Stomach (tissue), 9 donors: ENCODE results near the gene PLSCR3. TPM values are rescaled to one million over a fixed set of nuclear protein-coding genes. Genes with fewer than 3 reads are reported as not detected.

Experiments
- DNase-seq, 2 donors: peaks; one replicate each; pipeline versions ENCODE4 v3.0.0 to v3.0.0-alpha.2; 2013 to 2019
- H3K27ac ChIP-seq, 5 donors: fragments of 200-600 bp in 4 of 5; sonication (generic) in 4 of 5; one replicate each; pipeline ENCODE4 v1.5.1; 2013 to 2019; ENCODE audit warnings: mild to moderate bottlenecking in 1 of 5, moderate library complexity in 1 of 5
- H3K27me3 ChIP-seq, 3 donors: fragments of 200-600 bp; sonication (generic); one replicate each; pipeline ENCODE4 v1.5.1; 2017 to 2019; ENCODE audit warnings: mixed run types in 1 of 3
- H3K36me3 ChIP-seq, 4 donors: fragments of 200-600 bp; sonication (generic); 1 replicate in 3 of 4; 2 replicates in 1 of 4; pipeline ENCODE4 v1.5.1; 2016 to 2019
- H3K4me1 ChIP-seq, 4 donors: fragments of 200-600 bp; sonication (generic); one replicate each; pipeline ENCODE4 v1.5.1; 2016 to 2019
- H3K4me3 ChIP-seq, 4 donors: fragments of 200-600 bp; sonication (generic) in 3 of 4; one replicate each; pipeline ENCODE4 v1.5.1; 2016 to 2019; ENCODE audit warnings: mild to moderate bottlenecking in 1 of 4
- H3K9me3 ChIP-seq, 4 donors: fragments of 200-600 bp; sonication (generic); one replicate each; pipeline ENCODE4 v1.5.1; 2016 to 2019
- EP300 ChIP-seq: sonication (generic); formaldehyde crosslinking; IDR thresholded peaks from one replicate; pipeline ENCODE4 v1.6.1; 2017; ENCODE audit warnings: antibody characterized with exemption
- POLR2A ChIP-seq, 4 donors: fragments of 450-650 bp; IDR thresholded peaks; one replicate each; pipeline ENCODE4 v1.6.1; 2016; ENCODE audit warnings: antibody characterized with exemption in 4 of 4, control low read depth in 2 of 4, mild to moderate bottlenecking in 1 of 4, moderate library complexity in 1 of 4
- POLR2AphosphoS5 ChIP-seq, 3 donors: sonication (generic); formaldehyde crosslinking; IDR thresholded peaks; one replicate each; pipeline ENCODE4 v1.6.1; 2016; ENCODE audit warnings: antibody characterized with exemption in 3 of 3
- WGBS, 5 donors: extraction: QIAGEN DNeasy Blood & Tissue Kit in 3 of 5; methylation state at CpG; one replicate each; pipeline versions ENCODE4 v1.1.5 to v1.1.7; 2013 to 2018; 5-methylcytosine and 5-hydroxymethylcytosine counted together
- intact Hi-C: fragments of 100-400 bp; cut with DNase I; formaldehyde crosslinking; loops from one replicate; pipeline ENCODE4 v1.15.1; 2023; ENCODE audit warnings: low total_unique reads
- polyA plus RNA-seq, 3 donors: library from polyadenylated mRNA; stranded (reverse); fragments of 200-250 nt; gene quantifications; one replicate each; pipeline ENCODE4 v1.2.3, GENCODE V29; 2013
- total RNA-seq, 5 donors: library from RNA; depleted of rRNA; stranded (reverse); fragments of >200 nt; gene quantifications; one replicate each; pipeline versions ENCODE4 v1.1.0 to v1.2.3, GENCODE V29; 2014 to 2016
- TF ChIP-seq, protein P1 (sequence below), 7 experiments: fragments of 450-650 bp in 4 of 7; fragments of 200-600 bp in 3 of 7; sonication (generic) in 3 of 7; IDR thresholded peaks; one replicate each; pipeline ENCODE4 v1.5.1; 2016 to 2019; ENCODE audit warnings: antibody characterized with exemption in 7 of 7, control low read depth in 2 of 7, mild to moderate bottlenecking in 1 of 7
- donor health status: healthy with polysubstance abuse.
- donor health status: Bipolar disorder and iron deficiency.
- donor health status: healthy.

PLSCR3 gene
- total and polyA plus RNA-seq, 8 donors, result 7.9 to 101 (median 24.4) TPM; not detected in 1

DNA sequence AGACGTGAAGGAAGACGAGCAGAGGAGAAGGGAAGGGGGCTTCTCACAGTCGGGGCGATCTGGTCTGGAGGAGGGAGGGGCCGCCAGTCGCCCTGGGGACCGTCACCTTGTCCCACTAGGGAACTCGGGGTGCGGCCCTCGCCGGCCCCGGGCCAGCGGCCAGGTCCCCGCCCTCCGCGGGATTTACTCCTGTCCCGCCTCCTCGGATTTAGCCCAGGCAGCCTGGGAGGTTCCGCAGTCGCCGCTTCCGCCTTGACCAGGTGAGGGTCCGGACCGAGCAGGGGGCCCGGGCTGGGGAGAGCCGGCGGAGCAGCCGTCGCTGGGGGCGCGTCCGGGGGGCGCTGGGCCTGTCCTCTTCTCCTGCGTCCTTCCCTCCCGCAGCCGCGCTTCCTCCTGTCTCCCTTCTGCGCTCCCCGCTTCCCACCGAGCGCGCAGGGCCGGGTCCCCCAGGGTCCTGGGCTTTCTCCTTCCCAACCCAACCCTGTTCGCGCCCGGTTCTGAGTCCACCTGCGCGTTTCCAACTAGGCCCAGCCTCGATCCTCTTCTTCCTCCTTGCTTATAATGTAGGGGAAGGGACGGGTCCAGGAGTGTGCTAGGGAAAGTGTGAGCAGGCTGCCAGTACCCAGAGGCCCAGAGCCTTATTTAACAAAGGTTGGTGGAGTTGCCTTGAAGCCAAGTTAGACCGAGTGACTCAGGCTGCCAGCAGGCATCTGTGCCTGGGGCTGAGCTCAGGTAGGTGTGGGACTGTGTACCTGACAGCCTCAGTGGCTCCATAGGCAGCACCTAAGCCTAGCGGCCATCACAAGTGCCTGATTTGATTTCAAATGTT is 13.3 kb downstream of the PLSCR3 start, which contains the start of gene TNK1:
TNK1 (plus strand) TSS at position 235 of the 829 bp plus-strand sequence. CDS start 1,838 bp downstream, outside the sequence.
- 3 to 10% (median 6%) methylated on average over 15 to 52 of the region's 52 CpGs for WGBS, 5 donors
- TF ChIP-seq, protein P1, sequence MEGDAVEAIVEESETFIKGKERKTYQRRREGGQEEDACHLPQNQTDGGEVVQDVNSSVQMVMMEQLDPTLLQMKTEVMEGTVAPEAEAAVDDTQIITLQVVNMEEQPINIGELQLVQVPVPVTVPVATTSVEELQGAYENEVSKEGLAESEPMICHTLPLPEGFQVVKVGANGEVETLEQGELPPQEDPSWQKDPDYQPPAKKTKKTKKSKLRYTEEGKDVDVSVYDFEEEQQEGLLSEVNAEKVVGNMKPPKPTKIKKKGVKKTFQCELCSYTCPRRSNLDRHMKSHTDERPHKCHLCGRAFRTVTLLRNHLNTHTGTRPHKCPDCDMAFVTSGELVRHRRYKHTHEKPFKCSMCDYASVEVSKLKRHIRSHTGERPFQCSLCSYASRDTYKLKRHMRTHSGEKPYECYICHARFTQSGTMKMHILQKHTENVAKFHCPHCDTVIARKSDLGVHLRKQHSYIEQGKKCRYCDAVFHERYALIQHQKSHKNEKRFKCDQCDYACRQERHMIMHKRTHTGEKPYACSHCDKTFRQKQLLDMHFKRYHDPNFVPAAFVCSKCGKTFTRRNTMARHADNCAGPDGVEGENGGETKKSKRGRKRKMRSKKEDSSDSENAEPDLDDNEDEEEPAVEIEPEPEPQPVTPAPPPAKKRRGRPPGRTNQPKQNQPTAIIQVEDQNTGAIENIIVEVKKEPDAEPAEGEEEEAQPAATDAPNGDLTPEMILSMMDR (IDR thresholded peaks at IDR 0.05), result no peak
- TF ChIP-seq POLR2A (IDR thresholded peaks at IDR 0.05), result peak in 1 of 4 donors; percentile 74
- peak in 2 of 3 donors; percentile 80 to 92 for TF ChIP-seq POLR2AphosphoS5 (IDR thresholded peaks at IDR 0.05)
- peak within 1 kb of the TSS; percentile 75 to 87 (median 82) for H3K27ac ChIP-seq
- peak; percentile 86 to 89 for DNase-seq
- intact Hi-C loops, result no loop called here
- peak within 1 kb of the TSS; percentile 49 to 68 (median 54) for H3K4me3 ChIP-seq
- H3K27me3 ChIP-seq, result peaks cover 0 to 32% (median 5%) of the 10 kb centered on the region in 3 donors
- no peaks in the 10 kb centered on the region for H3K9me3 ChIP-seq
- peaks cover 25 to 46% (median 37%) of the 10 kb centered on the region in 4 donors for H3K4me1 ChIP-seq
- H3K36me3 ChIP-seq, result peaks cover 0 to 26% (median 20%) of the 10 kb centered on the region in 4 donors

DNA sequence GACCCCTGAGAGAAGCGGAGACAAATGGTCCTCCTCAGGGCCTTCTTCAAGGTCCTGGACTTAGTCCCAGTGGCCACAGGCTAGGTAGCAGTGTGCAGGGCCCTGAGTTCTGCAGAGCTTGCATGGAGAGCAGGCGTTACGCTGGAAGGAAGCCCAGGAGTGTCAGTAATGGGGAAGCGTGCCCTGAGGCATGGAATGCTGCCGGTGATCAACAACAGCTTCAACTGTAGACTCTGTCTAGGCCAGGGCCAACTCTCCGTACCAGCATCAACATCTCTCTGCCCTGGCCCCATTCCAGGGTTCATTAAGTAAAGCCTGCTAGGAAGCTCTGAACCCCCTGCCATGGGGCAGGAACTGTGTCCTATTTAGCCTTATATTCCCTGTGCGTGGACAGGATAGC is 14.0 kb downstream of the PLSCR3 start:
- intact Hi-C loops, result no loop called here
- Histone ChIP-seq H3K27me3 (peaks cover 0 to 32% (median 5%) of the 10 kb centered on the region in 3 donors), H3K27ac (peak overlapping the region; percentile 75 to 87 (median 82)), H3K9me3 (no peaks in the 10 kb centered on the region), H3K4me1 (peaks cover 25 to 46% (median 37%) of the 10 kb centered on the region in 4 donors), H3K4me3 (peak overlapping the region; percentile 49 to 68 (median 54)), H3K36me3 (peaks cover 0 to 20% (median 15%) of the 10 kb centered on the region in 4 donors)
- WGBS, 5 donors, result 14 to 51% (median 19%) methylated on average over 2 to 7 of the region's 7 CpGs
- peak; percentile 70 to 80 for DNase-seq
- no peak for TF ChIP-seq POLR2AphosphoS5 (IDR thresholded peaks at IDR 0.05)
- TF ChIP-seq EP300, result no peak
- TF ChIP-seq, protein P1 (IDR thresholded peaks at IDR 0.05), result no peak
- no peak for TF ChIP-seq POLR2A (IDR thresholded peaks at IDR 0.05)

DNA sequence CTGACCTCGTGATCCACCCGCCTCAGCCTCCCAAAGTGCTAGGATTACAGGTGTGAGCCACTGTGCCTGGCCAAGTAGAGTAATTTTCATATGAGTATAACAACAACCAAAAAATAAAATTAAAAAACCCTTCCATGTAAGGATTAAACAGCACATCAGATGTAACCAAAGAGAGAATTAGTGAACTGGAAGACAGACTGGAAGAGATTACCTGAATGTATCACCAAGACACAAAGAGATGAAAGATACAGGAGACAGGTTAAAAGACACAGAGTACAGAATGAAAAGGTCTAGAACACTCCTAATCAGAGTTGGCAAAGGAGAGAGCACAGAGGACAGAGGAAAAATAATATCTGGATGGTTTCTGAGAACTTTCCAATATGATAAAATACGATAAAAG is 15.2 kb downstream of the PLSCR3 start:
- WGBS, 5 donors, result 94 to 100% (median 95%) methylated on average over 3 of the region's 3 CpGs
- DNase-seq, result no peak
- H3K27me3 ChIP-seq, result peaks cover 0 to 28% (median 5%) of the 10 kb centered on the region in 3 donors

DNA sequence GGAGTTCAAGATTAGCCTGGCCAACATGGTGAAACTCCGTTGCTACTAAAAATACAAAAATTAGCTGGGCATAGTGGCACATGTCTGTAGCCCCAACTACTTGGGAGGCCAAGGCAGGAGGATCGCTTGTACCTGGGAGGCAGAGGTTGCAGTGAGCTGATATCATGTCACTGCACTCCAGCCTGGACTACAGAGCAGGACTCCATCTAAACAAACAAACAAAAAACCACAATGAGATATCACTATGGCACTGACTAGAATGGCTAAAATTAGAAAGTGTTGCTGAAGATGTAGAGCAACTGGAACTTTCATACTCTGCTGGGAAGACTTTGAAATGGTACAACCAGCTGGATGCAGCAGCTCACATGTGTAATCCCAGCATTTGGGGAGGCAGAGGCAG is 20.0 kb downstream of the PLSCR3 start:
- Histone ChIP-seq H3K27me3 (peaks cover 0 to 13% (median 0%) of the 10 kb centered on the region in 3 donors), H3K27ac (no peak overlapping the region), H3K9me3 (no peaks in the 10 kb centered on the region), H3K36me3 (no peaks in the 10 kb centered on the region), H3K4me3 (no peak overlapping the region), H3K4me1 (no peaks in the 10 kb centered on the region)
- TF ChIP-seq POLR2AphosphoS5 (IDR thresholded peaks at IDR 0.05) (no peak), EP300 (no peak), POLR2A (IDR thresholded peaks at IDR 0.05) (no peak)
- TF ChIP-seq, protein P1 (IDR thresholded peaks at IDR 0.05), result no peak
- no peak for DNase-seq
- intact Hi-C loops, result no loop called here
- WGBS, 5 donors, result 76 to 89% (median 82%) methylated on average over 2 of the region's 2 CpGs

More for the DNA sequence above, 15.2 kb downstream of the PLSCR3 start:
- Histone ChIP-seq H3K27ac (no peak overlapping the region), H3K4me3 (no peak overlapping the region), H3K36me3 (peaks cover 0 to 11% (median 6%) of the 10 kb centered on the region in 4 donors), H3K4me1 (peaks cover 25 to 42% (median 35%) of the 10 kb centered on the region in 4 donors), H3K9me3 (no peaks in the 10 kb centered on the region)
- TF ChIP-seq, protein P1 (IDR thresholded peaks at IDR 0.05), result no peak
- TF ChIP-seq POLR2AphosphoS5 (IDR thresholded peaks at IDR 0.05) (no peak), EP300 (no peak)
- intact Hi-C loops, result no loop called here
